ENCODE measurements around the gene COG1. TPM values are rescaled to one million over a fixed set of nuclear protein-coding genes. Genes with fewer than 3 reads are reported as not detected.

COG1 gene
- total RNA-seq, 2 experiments from 2014 or later: 29.8 to 30.6 TPM

GRCh38 chr17:73240561-73240960, 47.7 kb downstream of the COG1 start:
- no peak overlapping the region for H3K27ac Mint-ChIP-seq
- CTCF ChIA-PET: interaction anchor here (0.8 kb wide), 1 partner anchor 16 kb away, joined by 3 read pairs; no protein-coding TSS in a partner anchor
- no peak for DNase-seq
- H3K4me3 Mint-ChIP-seq: no peak overlapping the region
- H3K9me3 Mint-ChIP-seq: no peaks in the 10 kb centered on the region
- H3K4me1 Mint-ChIP-seq (ENCODE audit: low read depth): peaks cover 21% of the 10 kb centered on the region
- H3K27me3 Mint-ChIP-seq: no peaks in the 10 kb centered on the region
- peaks cover 19% of the 10 kb centered on the region for H3K36me3 Mint-ChIP-seq
- POLR2A ChIA-PET: no interaction called here
- intact Hi-C loops (cut with micrococcal nuclease): no loop called here

- intact Hi-C loops (cut with micrococcal nuclease): no loop called here
- H3K4me1 Mint-ChIP-seq (ENCODE audit: low read depth): no peaks in the 10 kb centered on the region
- ChIA-PET POLR2A (no interaction called here), CTCF (interaction anchor here (1.4 to 3.0 kb wide), 2 partner anchors 8 to 122 kb away, joined by 5 to 20 read pairs; no protein-coding TSS in a partner anchor)
- no peak overlapping the region for H3K27ac Mint-ChIP-seq
- H3K36me3 Mint-ChIP-seq: peaks cover 1% of the 10 kb centered on the region
- H3K9me3 Mint-ChIP-seq: no peaks in the 10 kb centered on the region
- no peaks in the 10 kb centered on the region for H3K27me3 Mint-ChIP-seq
- no peak overlapping the region for H3K4me3 Mint-ChIP-seq
- DNase-seq: no peak
Observed at GRCh38 chr17:73247726-73248125, 54.9 kb downstream of the COG1 start.

GRCh38 chr17:73248532-73248931, 55.7 kb downstream of the COG1 start:
- Mint-ChIP-seq H3K4me3 (no peak overlapping the region), H3K27ac (no peak overlapping the region), H3K4me1 (ENCODE audit: low read depth) (no peaks in the 10 kb centered on the region), H3K9me3 (no peaks in the 10 kb centered on the region), H3K36me3 (peaks cover 1% of the 10 kb centered on the region), H3K27me3 (no peaks in the 10 kb centered on the region)
- ChIA-PET POLR2A (no interaction called here), CTCF (interaction anchor here (1.4 to 2.4 kb wide), 2 partner anchors 121 to 689 kb away, joined by 5 read pairs; no protein-coding TSS in a partner anchor)
- DNase-seq: no peak
- intact Hi-C loops (cut with micrococcal nuclease): no loop called here

GRCh38 chr17:73249700-73250099, 56.8 kb downstream of the COG1 start:
- CTCF ChIA-PET: interaction anchor here (0.7 to 2.8 kb wide), 6 partner anchors 8 to 693 kb away, joined by 3 to 19 read pairs (median 5); no protein-coding TSS in a partner anchor
- intact Hi-C loops (cut with micrococcal nuclease): no loop called here
- no peak overlapping the region for H3K4me3 Mint-ChIP-seq
- H3K27me3 Mint-ChIP-seq: no peaks in the 10 kb centered on the region
- no peaks in the 10 kb centered on the region for H3K9me3 Mint-ChIP-seq
- no peaks in the 10 kb centered on the region for H3K36me3 Mint-ChIP-seq
- POLR2A ChIA-PET: no interaction called here
- H3K4me1 Mint-ChIP-seq (ENCODE audit: low read depth): no peaks in the 10 kb centered on the region
- no peak for DNase-seq
- no peak overlapping the region for H3K27ac Mint-ChIP-seq

GRCh38 chr17:73250851-73251640, 58.2 kb downstream of the COG1 start:
- DNase-seq: no peak
- ChIA-PET POLR2A (no interaction called here), CTCF (interaction anchor here (1.5 to 2.8 kb wide), 3 partner anchors 119 to 694 kb away, joined by 5 to 19 read pairs (median 7); no protein-coding TSS in a partner anchor)
- Mint-ChIP-seq H3K9me3 (no peaks in the 10 kb centered on the region), H3K4me1 (ENCODE audit: low read depth) (peaks cover 3% of the 10 kb centered on the region), H3K36me3 (no peaks in the 10 kb centered on the region), H3K27me3 (no peaks in the 10 kb centered on the region), H3K27ac (no peak overlapping the region), H3K4me3 (no peak overlapping the region)
- intact Hi-C loops (cut with micrococcal nuclease): no loop called here

- no peaks in the 10 kb centered on the region for H3K36me3 Mint-ChIP-seq
- ChIA-PET CTCF (interaction anchor here (2.8 kb wide), 1 partner anchor 119 kb away, joined by 19 read pairs; no protein-coding TSS in a partner anchor), POLR2A (no interaction called here)
- intact Hi-C loops (cut with micrococcal nuclease): no loop called here
- H3K4me3 Mint-ChIP-seq: no peak overlapping the region
- H3K4me1 Mint-ChIP-seq (ENCODE audit: low read depth): peaks cover 3% of the 10 kb centered on the region
- DNase-seq: no peak
- H3K9me3 Mint-ChIP-seq: no peaks in the 10 kb centered on the region
- H3K27ac Mint-ChIP-seq: no peak overlapping the region
- no peaks in the 10 kb centered on the region for H3K27me3 Mint-ChIP-seq
Observed at GRCh38 chr17:73251871-73252270, 59.0 kb downstream of the COG1 start.

- H3K36me3 Mint-ChIP-seq: no peaks in the 10 kb centered on the region
- intact Hi-C loops (cut with micrococcal nuclease): loop anchor here (1.0 to 5.0 kb wide), 4 partner anchors 57 to 693 kb away; partner anchors contain the start of gene CDC42EP4
- H3K4me3 Mint-ChIP-seq: no peak overlapping the region
- peaks cover 3% of the 10 kb centered on the region for H3K4me1 Mint-ChIP-seq (ENCODE audit: low read depth)
- ChIA-PET POLR2A (no interaction called here), CTCF (interaction anchor here (0.6 to 7.7 kb wide), 28 partner anchors 9 to 699 kb away, joined by 3 to 170 read pairs (median 4); a partner anchor contains a TSS)
- H3K9me3 Mint-ChIP-seq: no peaks in the 10 kb centered on the region
- no peak overlapping the region for H3K27ac Mint-ChIP-seq
- peak; percentile 65 for DNase-seq
- no peaks in the 10 kb centered on the region for H3K27me3 Mint-ChIP-seq
Observed at GRCh38 chr17:73255671-73256181, 62.9 kb downstream of the COG1 start.

- H3K4me3 Mint-ChIP-seq: no peak overlapping the region
- H3K9me3 Mint-ChIP-seq: no peaks in the 10 kb centered on the region
- no peak for DNase-seq
- no peaks in the 10 kb centered on the region for H3K27me3 Mint-ChIP-seq
- POLR2A ChIA-PET: no interaction called here
- H3K27ac Mint-ChIP-seq: no peak overlapping the region
- intact Hi-C loops (cut with micrococcal nuclease): loop anchor here (5.0 kb wide), 2 partner anchors 56 to 694 kb away; partner anchors contain the start of gene CDC42EP4
- H3K4me1 Mint-ChIP-seq (ENCODE audit: low read depth): peaks cover 3% of the 10 kb centered on the region
- CTCF ChIA-PET: interaction anchor here (0.8 to 7.7 kb wide), 13 partner anchors 10 to 699 kb away, joined by 3 to 170 read pairs (median 3); no protein-coding TSS in a partner anchor
- no peaks in the 10 kb centered on the region for H3K36me3 Mint-ChIP-seq
Observed at GRCh38 chr17:73256220-73256619, 63.4 kb downstream of the COG1 start.

- Mint-ChIP-seq H3K9me3 (no peaks in the 10 kb centered on the region), H3K4me3 (no peak overlapping the region), H3K27ac (no peak overlapping the region), H3K36me3 (no peaks in the 10 kb centered on the region), H3K4me1 (ENCODE audit: low read depth) (peaks cover 3% of the 10 kb centered on the region), H3K27me3 (no peaks in the 10 kb centered on the region)
- intact Hi-C loops (cut with micrococcal nuclease): loop anchor here (5.0 kb wide), 2 partner anchors 55 to 695 kb away; partner anchors contain the start of gene CDC42EP4
- POLR2A ChIA-PET: no interaction called here
- no peak for DNase-seq
- CTCF ChIA-PET: interaction anchor here (1.1 to 7.7 kb wide), 2 partner anchors 8 to 112 kb away, joined by 3 to 170 read pairs; no protein-coding TSS in a partner anchor
Observed at GRCh38 chr17:73257516-73257915, 64.7 kb downstream of the COG1 start.

Other genes with a start within 250 kb of the COG1 start
- gene SLC39A11, start 100.4 kb upstream of the COG1 start, total RNA-seq: 10 to 100 TPM; 14.9 to 15.2 TPM
- gene SSTR2, start 28.0 kb upstream of the COG1 start, total RNA-seq: under 1 TPM; 0.05 to 0.24 TPM
- gene CPSF4L, start 68.8 kb downstream of the COG1 start, total RNA-seq: not detected
- gene CDC42EP4, start 118.9 kb downstream of the COG1 start, total RNA-seq: 1 to 10 TPM; 1.6 to 1.7 TPM